AG04450 (cell line): ENCODE measurements around the gene IDS. TPM values are rescaled to one million over a fixed set of nuclear protein-coding genes. Genes with fewer than 3 reads are reported as not detected.

Source experiments
- CTCF ChIA-PET: fragments of 300-600, 350-600 bp; formaldehyde crosslinking; extraction: SDS; loops from one replicate; lab custom pipeline; 2022; ENCODE audit warnings: antibody characterized with exemption, inconsistent platforms; lab: Charles Lee
- POLR2A ChIA-PET: fragments of 350-600 bp; formaldehyde crosslinking; extraction: SDS; loops from one replicate; lab custom pipeline; 2021; ENCODE audit warnings: antibody characterized with exemption, inconsistent platforms; lab: Yijun Ruan, JAX
- DNase-seq: peaks from one replicate; pipeline ENCODE4 v3.0.0-alpha.2; 2011; ENCODE audit warnings: low read depth, low spot score
- H3K27ac ChIP-seq: one replicate; pipeline ENCODE4 v1.5.1; 2012; ENCODE audit warnings: low read depth, low read length, control low read depth
- H3K27me3 ChIP-seq: one replicate; pipeline ENCODE4 v1.6.0; 2012; ENCODE audit warnings: low read length; ENCODE audit not compliant: control insufficient read depth, insufficient read depth
- H3K4me3 ChIP-seq: 2 replicates; pipeline ENCODE4 v1.5.1; 2011; ENCODE audit warnings: mild to moderate bottlenecking, low read depth, low read length, control low read depth
- H3K9me3 ChIP-seq: 2 replicates; pipeline ENCODE4 v1.5.1; 2012; ENCODE audit warnings: low read length; ENCODE audit not compliant: control insufficient read depth, insufficient read depth
- polyA plus RNA-seq: library from polyadenylated mRNA; depleted of rRNA; stranded (reverse); fragments of >200 nt; gene quantifications from 2 replicates; pipeline ENCODE4 v1.2.3, GENCODE V29; 2011; rRNA removed
- TF ChIP-seq, protein P1 (sequence below): IDR thresholded peaks from 2 replicates; pipeline ENCODE4 v1.5.1; 2011; ENCODE audit warnings: low read depth, low read length, control low read depth, inconsistent platforms

IDS gene
- polyA plus RNA-seq, 1 experiment, result 75.7 TPM

DNA sequence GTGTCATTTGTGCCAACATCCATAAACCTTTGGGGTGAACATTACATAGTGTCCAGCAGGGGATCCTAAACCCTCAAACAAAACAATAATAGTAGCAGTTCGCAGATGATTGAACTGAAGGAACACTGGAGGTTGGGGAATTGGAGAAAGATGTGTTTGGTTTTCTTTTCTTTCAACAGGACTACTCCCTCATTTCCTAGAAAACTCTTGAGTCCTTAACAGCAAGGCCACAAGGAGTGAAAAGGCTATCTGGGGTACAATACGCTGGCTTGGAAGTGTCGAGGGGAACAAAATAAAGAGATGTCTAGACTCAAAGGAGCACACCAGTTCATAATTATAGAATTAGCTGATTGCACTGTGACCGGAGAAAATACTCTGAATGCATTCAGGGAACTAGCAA is 72.1 kb downstream of the IDS start:
- no peaks in the 10 kb centered on the region for H3K27me3 ChIP-seq
- ChIA-PET POLR2A (no interaction called here), CTCF (interaction anchor here (0.7 kb wide), 1 partner anchor 38 kb away, joined by 3 read pairs; no protein-coding TSS in a partner anchor)
- no peak overlapping the region for H3K4me3 ChIP-seq
- no peak for DNase-seq
- no peak overlapping the region for H3K27ac ChIP-seq
- TF ChIP-seq, protein P1, sequence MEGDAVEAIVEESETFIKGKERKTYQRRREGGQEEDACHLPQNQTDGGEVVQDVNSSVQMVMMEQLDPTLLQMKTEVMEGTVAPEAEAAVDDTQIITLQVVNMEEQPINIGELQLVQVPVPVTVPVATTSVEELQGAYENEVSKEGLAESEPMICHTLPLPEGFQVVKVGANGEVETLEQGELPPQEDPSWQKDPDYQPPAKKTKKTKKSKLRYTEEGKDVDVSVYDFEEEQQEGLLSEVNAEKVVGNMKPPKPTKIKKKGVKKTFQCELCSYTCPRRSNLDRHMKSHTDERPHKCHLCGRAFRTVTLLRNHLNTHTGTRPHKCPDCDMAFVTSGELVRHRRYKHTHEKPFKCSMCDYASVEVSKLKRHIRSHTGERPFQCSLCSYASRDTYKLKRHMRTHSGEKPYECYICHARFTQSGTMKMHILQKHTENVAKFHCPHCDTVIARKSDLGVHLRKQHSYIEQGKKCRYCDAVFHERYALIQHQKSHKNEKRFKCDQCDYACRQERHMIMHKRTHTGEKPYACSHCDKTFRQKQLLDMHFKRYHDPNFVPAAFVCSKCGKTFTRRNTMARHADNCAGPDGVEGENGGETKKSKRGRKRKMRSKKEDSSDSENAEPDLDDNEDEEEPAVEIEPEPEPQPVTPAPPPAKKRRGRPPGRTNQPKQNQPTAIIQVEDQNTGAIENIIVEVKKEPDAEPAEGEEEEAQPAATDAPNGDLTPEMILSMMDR, result no peak
- no peaks in the 10 kb centered on the region for H3K9me3 ChIP-seq

Other genes starting within 250 kb of the IDS start
- 16.3 and 16.7 TPM in 2 replicates for gene EOLA1, start 35.7 kb upstream of the IDS start, polyA plus RNA-seq
- gene HSFX3, start 44.6 kb upstream of the IDS start, polyA plus RNA-seq, result not detected in 2 replicates
- gene MAGEA9B, start 82.2 kb upstream of the IDS start, polyA plus RNA-seq, result not detected in 2 replicates
- gene HSFX2, start 90.0 kb upstream of the IDS start, polyA plus RNA-seq, result not detected in 2 replicates
- 20.2 and 21.4 TPM in 2 replicates for gene TMEM185A, start 126.5 kb upstream of the IDS start, polyA plus RNA-seq
- not detected in 2 replicates for gene MAGEA11, start 206.8 kb upstream of the IDS start, polyA plus RNA-seq